Progenitor cell of endocrine pancreas (in vitro differentiated cells): ENCODE measurements around the gene GFRA1. TPM values are rescaled to one million over a fixed set of nuclear protein-coding genes. Genes with fewer than 3 reads are reported as not detected.

Experiments
- DNase-seq: peaks from one replicate; pipeline ENCODE4 v3.0.0; 2021; ENCODE audit warnings: low spot score; ENCODE audit not compliant: unreplicated experiment
- H3K27ac Mint-ChIP-seq: 2 replicates; pipeline ENCODE4 v1.8.0; 2021; ENCODE audit warnings: mild to moderate bottlenecking, moderate library complexity, mixed read lengths
- H3K27me3 Mint-ChIP-seq: 2 replicates; pipeline ENCODE4 v1.8.0; 2021; ENCODE audit warnings: mixed read lengths
- H3K36me3 Mint-ChIP-seq: 2 replicates; pipeline ENCODE4 v1.8.0; 2022; ENCODE audit warnings: mixed read lengths; ENCODE audit not compliant: insufficient read depth
- H3K4me1 Mint-ChIP-seq: 2 replicates; pipeline ENCODE4 v1.8.0; 2021; ENCODE audit warnings: low read depth, mixed read lengths
- H3K4me3 Mint-ChIP-seq: 2 replicates; pipeline ENCODE4 v1.8.0; 2021; ENCODE audit warnings: low read depth, mild to moderate bottlenecking, moderate library complexity, mixed read lengths
- H3K9me3 Mint-ChIP-seq: 2 replicates; pipeline ENCODE4 v1.8.0; 2021; ENCODE audit warnings: low read depth, mixed read lengths
- total RNA-seq: library from RNA; stranded (reverse); gene quantifications from 2 replicates; pipeline ENCODE4 v1.2.1, GENCODE V29; 2021
- TF ChIP-seq, protein P1 (sequence below): fragments of 200-600 bp; sonication (generic); IDR thresholded peaks from one replicate; pipeline ENCODE4 v1.5.0; 2021; ENCODE audit warnings: antibody characterized with exemption, mild to moderate bottlenecking; ENCODE audit not compliant: unreplicated experiment

GFRA1 gene
- total RNA-seq, 1 donor from 2014 or later = 8.7 TPM

DNA sequence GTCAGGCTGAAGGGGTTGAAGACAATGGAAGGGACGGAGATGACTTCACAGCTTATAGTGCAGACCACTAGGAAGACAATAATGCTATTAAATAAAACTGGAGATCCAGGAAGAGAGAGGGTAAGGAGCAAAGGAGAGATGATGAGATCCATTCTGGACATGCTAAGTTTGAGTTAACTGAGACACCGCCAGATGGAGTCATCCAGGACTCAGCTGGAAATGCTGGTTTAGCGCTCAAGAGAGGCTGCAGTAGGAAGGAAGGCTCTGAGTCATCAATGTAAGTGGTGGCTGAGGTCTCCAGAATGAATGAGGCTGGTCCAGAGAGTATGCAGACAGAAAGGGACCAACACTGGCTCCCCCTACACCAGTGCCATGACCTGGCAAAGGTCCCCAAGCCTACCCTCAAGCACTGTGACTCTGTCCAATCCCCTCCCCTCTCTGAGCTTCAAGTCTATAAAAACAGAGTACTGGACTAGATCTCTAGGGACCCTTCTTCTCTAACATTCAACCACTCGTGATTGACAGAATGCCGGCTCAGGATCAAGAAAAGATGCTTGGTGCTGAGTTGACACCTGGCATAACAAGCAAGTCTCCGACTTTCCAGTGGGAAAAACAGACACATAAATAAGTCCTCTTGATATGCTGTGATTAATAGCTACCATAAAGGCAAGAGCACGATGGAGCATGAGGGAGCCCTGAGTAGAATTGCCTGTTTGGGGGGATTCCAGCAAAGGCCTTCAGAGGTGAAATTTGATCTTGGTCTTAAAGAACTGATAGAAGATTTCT lies 8.9 kb downstream of the GFRA1 start:
- TF ChIP-seq, protein P1, sequence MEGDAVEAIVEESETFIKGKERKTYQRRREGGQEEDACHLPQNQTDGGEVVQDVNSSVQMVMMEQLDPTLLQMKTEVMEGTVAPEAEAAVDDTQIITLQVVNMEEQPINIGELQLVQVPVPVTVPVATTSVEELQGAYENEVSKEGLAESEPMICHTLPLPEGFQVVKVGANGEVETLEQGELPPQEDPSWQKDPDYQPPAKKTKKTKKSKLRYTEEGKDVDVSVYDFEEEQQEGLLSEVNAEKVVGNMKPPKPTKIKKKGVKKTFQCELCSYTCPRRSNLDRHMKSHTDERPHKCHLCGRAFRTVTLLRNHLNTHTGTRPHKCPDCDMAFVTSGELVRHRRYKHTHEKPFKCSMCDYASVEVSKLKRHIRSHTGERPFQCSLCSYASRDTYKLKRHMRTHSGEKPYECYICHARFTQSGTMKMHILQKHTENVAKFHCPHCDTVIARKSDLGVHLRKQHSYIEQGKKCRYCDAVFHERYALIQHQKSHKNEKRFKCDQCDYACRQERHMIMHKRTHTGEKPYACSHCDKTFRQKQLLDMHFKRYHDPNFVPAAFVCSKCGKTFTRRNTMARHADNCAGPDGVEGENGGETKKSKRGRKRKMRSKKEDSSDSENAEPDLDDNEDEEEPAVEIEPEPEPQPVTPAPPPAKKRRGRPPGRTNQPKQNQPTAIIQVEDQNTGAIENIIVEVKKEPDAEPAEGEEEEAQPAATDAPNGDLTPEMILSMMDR = no peak

DNA sequence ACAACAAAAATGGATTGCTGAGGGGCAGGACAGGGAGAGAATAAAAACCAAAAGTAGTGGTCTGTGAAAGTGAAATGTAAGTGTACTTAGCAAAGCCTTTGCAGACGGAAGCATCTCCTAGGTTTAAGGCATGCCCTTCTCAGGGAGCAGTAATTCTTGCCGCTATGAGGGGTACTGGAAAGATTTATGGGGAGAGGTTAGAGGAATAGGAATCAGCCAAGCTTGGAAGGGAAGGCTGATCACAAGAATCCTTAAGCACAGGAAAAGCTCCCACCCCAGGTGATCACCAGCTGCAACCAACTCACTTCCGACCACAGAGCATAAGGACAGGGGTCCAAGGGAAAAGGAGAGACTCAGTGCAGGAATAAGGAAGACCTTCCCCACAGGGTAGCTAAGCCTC lies 10.3 kb downstream of the GFRA1 start:
- H3K4me1 Mint-ChIP-seq = peaks cover 4% of the 10 kb centered on the region
- TF ChIP-seq, protein P1 = no peak

More for the DNA sequence above, 8.9 kb downstream of the GFRA1 start:
- H3K4me3 Mint-ChIP-seq = no peak overlapping the region
- DNase-seq = no peak
- peaks cover 12% of the 10 kb centered on the region for H3K27me3 Mint-ChIP-seq
- H3K4me1 Mint-ChIP-seq = peaks cover 2% of the 10 kb centered on the region
- no peaks in the 10 kb centered on the region for H3K9me3 Mint-ChIP-seq
- no peaks in the 10 kb centered on the region for H3K36me3 Mint-ChIP-seq
- H3K27ac Mint-ChIP-seq = no peak overlapping the region

DNA sequence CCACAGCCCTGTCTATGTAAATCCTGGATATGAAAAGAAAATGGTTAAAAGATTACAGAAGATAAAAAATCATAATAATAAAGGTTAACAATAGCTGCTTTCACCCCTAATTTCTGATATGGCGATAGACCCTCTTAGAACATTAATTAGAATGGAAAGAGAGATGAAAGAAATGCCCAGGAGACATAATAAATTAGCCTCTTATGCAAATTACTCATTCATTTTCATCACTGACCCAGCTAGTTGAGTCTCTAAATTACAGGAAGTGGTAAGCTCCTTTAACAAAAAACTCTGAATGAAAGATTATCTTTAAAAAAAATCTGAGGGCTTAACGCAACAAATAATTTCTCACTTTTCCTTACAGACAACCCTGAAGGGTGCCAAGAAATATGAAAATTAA lies 12.4 kb downstream of the GFRA1 start:
- TF ChIP-seq, protein P1 = no peak
- H3K36me3 Mint-ChIP-seq = no peaks in the 10 kb centered on the region
- H3K9me3 Mint-ChIP-seq = no peaks in the 10 kb centered on the region
- no peak overlapping the region for H3K27ac Mint-ChIP-seq
- H3K4me1 Mint-ChIP-seq = peaks cover 5% of the 10 kb centered on the region
- no peaks in the 10 kb centered on the region for H3K27me3 Mint-ChIP-seq
- no peak for DNase-seq
- H3K4me3 Mint-ChIP-seq = no peak overlapping the region

More for the DNA sequence above, 10.3 kb downstream of the GFRA1 start:
- no peak overlapping the region for H3K27ac Mint-ChIP-seq
- DNase-seq = no peak
- H3K9me3 Mint-ChIP-seq = no peaks in the 10 kb centered on the region
- peaks cover 4% of the 10 kb centered on the region for H3K27me3 Mint-ChIP-seq
- no peaks in the 10 kb centered on the region for H3K36me3 Mint-ChIP-seq
- no peak overlapping the region for H3K4me3 Mint-ChIP-seq

DNA sequence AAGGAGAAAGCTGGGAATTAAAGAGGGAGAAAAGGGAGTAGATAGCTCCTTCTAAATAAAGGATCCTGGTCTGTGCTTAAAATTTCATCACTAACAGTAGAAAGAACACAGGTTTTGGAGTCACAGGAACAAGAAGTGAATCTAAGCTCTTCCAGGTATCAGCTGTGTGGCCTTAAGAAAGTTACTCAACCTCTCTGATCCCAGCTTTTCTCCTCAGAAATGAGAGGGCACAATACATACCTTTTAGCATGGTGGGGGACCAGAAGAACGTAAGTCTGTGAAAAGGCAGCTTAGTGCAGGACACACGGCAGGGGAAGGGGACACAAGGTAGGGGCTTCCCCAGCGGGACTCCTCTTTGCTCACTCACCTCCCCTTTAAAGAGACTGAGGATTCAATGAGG lies 13.4 kb downstream of the GFRA1 start:
- H3K9me3 Mint-ChIP-seq = no peaks in the 10 kb centered on the region
- TF ChIP-seq, protein P1 = no peak
- H3K36me3 Mint-ChIP-seq = no peaks in the 10 kb centered on the region
- DNase-seq = no peak
- H3K4me1 Mint-ChIP-seq = peaks cover 13% of the 10 kb centered on the region
- no peak overlapping the region for H3K27ac Mint-ChIP-seq
- no peaks in the 10 kb centered on the region for H3K27me3 Mint-ChIP-seq
- no peak overlapping the region for H3K4me3 Mint-ChIP-seq

DNA sequence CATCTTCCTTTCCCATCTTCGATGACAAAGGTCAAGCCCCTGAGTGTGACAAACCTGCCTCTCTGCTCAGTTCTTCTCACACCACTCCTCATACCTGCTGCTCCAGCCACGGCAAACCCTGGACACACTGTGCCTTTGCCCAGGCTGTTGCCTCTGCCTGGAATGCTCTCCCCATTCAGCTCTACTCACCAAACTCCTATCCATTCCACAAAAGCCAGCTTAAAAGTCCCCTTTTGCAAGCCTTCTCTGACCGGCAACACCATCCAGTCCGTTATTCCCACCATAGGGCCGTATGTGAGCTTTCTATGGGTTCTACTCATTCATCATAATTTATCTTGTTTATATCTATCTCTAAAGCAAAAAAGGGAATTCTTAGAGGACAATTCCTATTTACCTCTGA lies 15.2 kb downstream of the GFRA1 start:
- H3K36me3 Mint-ChIP-seq = no peaks in the 10 kb centered on the region
- no peak for DNase-seq
- peak overlapping the region; percentile 22 for H3K27ac Mint-ChIP-seq
- TF ChIP-seq, protein P1 = no peak
- no peaks in the 10 kb centered on the region for H3K27me3 Mint-ChIP-seq
- H3K4me3 Mint-ChIP-seq = no peak overlapping the region
- H3K9me3 Mint-ChIP-seq = no peaks in the 10 kb centered on the region
- H3K4me1 Mint-ChIP-seq = peaks cover 17% of the 10 kb centered on the region
